HG02870 (cell line): ENCODE data around the gene BPGM.
"Not testable (repeated sequence)": the region's sequence is repeated elsewhere in the genome, so short reads cannot be mapped to it uniquely, and the experiment has no call there.

Experiments
- ATAC-seq: cut with Tn5 transposase; IDR thresholded peaks from one replicate; pipeline ENCODE4 v1.9.1; 2021; ENCODE audit warnings: mild to moderate bottlenecking, moderate library complexity; ENCODE audit not compliant: unreplicated experiment

Gene BPGM

GRCh38 chr7:134630893-134631292, 15.8 kb upstream of the BPGM start:
- ATAC-seq = no peak

- ATAC-seq = no peak
These were observed 14.6 kb upstream of the BPGM start for GRCh38 chr7:134632052-134632451.

DNA sequence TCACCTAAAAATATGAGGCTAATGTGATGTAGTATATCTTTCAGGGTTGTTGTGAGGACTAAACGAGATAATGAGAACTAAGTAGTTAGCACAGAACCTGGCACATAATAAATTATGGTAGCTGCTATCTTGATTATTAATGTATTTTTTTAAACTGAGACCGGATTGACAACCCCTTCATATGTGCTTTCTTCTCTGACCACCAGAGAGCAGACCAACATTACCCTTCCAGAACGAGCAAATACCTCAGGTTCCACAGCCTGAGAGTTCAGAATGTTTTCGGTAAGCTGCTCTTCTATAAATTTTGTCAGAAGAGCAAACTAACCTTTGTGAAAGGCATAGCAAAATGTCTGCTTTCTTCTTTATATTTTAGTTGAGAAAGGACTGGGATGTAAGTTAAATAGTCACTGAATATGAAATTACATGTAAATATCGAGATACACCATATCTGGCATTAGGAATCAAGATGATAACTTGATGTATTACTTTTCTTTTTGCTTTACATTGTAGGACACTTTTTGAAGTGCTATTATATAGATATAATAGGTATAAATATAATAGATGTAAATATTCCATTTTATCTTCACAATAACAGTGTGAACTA, 13.6 kb upstream of the BPGM start:
- no peak for ATAC-seq

- ATAC-seq = peak; percentile 96
These were observed 10.6 kb upstream of the BPGM start for GRCh38 chr7:134636008-134636449.

GRCh38 chr7:134637441-134637840, 9.2 kb upstream of the BPGM start:
- no peak for ATAC-seq

DNA sequence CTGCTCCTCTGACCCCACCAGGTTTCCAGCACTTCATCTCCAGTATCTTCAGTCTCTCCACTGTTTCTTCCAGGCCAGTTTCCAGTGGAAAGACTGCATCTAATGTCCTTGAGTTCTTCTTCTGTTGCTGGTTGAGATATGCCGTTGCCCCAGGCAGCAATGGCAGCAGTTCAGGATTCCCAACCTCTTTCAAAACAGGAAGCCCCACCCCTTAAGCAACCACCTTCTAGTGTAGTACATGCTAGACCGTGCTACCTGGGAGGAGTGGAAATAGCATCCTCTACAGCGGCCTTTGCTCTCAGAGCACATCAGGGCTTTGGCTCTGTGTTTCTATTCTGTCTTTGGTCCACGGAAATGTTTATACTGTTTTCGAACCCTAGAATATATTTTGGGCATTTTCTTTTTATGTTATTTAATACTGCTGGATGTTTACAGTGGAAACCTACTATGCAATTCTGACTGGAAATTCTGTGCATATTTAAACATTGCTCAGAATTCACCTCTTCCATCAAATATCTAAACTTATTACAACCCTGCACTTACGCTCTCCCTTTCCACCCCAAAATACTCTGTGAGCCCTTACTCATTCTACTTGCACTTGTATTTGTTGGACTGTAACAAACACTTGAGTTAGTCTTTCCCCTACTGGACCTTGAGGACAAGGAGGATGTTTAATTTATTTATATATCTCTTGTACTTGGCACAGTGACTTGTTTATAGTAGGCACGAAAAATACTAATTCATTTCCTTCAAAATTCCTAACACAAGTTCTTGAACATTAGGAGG, 8.5 kb upstream of the BPGM start:
- no peak for ATAC-seq

DNA sequence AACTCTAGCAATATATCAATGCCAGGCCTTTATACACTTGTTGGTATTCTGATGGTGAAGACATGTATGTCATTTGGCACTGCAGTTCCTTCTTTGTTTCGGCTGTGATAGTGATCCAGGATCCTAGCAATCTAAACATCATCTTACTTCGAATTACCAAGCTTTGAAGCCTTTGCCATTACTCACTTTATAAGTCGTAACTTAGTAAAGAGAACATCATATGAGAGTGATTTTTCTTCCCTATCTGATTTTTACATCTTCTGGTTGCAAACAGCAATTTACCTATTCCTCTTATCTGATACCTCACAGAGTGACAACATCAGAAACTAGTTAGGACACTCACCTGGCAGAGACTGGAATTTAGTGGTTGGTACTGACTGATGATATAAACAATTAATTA, 7.6 kb upstream of the BPGM start:
- ATAC-seq = no peak

- ATAC-seq = no peak
These were observed 6.9 kb upstream of the BPGM start for GRCh38 chr7:134639683-134640279.

GRCh38 chr7:134640842-134641715, 5.6 kb upstream of the BPGM start:
- ATAC-seq = no peak

DNA sequence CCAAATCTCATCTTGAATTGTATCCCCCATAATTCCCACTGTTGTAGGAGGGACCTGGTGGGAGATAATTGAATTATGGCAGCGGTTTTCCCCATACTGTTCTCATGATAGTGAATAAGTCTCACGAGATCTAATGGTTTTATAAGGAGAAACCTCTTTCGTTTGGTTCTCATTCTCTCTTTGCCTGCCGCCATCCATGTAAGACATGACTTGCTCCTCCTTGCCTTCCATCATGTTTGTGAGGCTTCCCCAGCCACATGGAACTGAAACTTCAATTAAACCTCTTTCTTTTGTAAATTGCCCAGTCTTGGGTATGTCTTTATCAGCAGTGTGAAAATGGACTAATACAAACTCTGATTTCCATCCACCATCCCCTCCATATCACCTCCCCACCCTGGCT, 4.7 kb upstream of the BPGM start:
- not testable (repeated sequence) for ATAC-seq

GRCh38 chr7:134643131-134643530, 3.5 kb upstream of the BPGM start:
- no peak for ATAC-seq

- no peak for ATAC-seq
These were observed 1.2 kb upstream of the BPGM start for GRCh38 chr7:134645478-134645877.

DNA sequence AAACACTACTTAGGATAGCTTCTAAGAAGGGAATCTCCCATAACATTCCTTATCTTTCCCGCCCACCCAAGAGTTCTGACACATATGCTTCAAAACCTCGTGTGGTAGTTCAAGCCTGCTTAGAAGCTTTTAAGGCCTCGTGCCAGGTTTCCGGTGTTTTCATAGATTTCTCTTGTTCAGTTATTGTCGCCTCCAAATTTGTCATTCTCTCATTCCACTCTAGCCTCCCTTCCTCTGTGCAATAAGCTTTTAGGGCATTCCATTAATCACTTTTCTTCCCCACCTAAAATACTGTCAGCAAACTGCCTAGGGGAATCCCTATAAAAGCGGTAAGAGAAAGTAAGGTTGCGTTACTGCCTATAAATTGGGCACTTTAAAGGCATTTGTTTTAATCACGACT, 718 bp upstream of the BPGM start:
- no peak for ATAC-seq

- ATAC-seq = no peak
These were observed 1.8 kb downstream of the BPGM start for GRCh38 chr7:134648456-134648855.

- no peak for ATAC-seq
These were observed 2.6 kb downstream of the BPGM start for GRCh38 chr7:134649226-134649775.

DNA sequence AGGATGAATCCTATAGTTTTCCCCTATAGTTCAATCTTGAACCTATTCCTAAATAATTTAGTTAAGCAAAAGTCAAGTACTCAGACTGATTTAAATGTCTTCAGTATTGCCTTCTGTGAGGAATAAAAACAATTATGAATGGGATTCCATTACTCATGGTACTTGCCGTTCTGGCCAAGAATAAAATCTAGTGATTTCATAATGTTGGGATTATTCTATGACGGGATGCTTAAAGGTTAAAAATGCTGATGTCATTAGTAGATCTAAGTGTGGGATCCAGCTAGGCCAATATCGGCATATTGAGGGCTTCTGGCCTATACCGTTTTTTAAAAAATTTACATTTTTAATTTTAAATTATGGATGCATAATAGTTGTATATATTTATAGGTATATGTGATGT, 5.3 kb downstream of the BPGM start:
- ATAC-seq = no peak

DNA sequence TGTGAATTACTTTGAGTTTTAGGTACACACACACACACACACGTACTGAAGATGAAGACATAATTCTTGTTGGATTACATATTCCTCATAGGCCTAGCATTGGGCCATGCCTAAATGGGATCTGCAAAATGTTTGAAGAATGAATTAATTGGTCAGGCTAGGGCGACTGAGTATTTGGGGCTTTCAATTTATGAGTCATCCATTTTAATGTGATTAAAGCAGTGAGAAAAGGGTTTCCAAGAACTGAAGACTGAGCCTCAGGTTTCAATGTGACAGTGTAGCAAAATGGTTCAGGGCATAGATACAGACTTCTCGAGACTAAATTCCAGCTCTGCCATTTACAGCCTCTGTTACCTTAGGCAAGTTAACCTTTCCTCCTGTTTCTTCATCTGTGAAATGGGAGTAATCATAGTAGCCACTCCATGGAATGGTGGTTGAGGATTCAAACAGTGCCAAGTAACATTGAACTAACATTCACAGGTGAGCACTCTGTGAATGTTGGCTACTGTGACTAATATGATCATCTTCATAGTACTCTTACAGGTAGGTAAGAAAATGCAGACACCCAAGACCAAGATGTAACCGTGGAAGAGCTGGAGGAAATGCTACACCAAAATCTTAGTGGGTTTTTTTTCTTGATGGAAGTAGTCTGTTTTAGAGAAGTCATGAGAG, 7.6 kb downstream of the BPGM start:
- no peak for ATAC-seq

DNA sequence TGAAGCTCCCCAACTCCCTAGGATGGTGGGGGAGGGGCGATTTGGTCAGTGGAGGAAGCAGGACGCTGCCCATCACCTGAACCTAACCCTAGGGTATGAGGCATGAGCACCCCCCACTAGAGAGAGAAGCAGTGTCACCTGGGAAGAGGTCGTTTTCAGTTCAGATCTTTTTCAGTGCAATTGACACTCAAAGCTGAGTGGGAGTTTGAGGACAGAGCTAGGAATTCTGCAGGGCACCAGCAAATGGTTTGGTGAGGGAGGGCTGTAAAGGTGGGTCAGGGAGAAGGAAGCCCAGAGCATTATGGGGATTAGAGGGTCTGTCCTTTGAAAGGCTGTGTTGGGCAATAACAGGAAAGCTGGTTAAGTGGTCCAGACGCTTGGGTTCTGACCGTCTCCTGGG, 10.9 kb downstream of the BPGM start:
- ATAC-seq = no peak

DNA sequence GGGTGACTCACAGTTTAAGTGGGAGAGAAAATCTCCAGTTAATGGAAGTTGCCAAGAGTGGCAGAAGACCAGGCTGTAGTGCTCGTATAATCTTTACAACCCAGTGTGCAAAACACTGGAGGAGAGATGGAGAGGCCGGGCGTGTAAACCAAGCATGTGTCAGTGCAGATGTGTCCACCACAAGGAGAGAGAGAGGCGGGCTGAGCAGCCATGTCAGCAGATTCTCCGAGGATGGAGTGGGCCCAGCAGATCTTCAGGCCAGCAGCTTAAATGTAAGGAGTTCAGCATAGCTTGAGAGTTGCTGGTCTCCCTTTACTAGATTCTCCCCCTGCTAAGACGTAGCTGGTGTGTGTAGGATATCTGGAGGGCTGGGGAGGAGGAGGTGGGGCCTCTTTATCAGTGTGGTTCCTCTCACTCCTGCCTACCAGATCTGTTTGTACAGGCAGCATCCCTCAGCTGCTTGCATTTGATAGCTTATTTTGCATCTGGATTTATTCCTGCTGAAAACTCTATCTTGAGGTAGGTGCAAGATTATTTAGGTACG, 13.7 kb downstream of the BPGM start:
- ATAC-seq = no peak

- ATAC-seq = no peak
These were observed 14.3 kb downstream of the BPGM start for GRCh38 chr7:134660961-134661376.
